GM18507 (cell line): ENCODE data around the gene HK2.
"Not testable (repeated sequence)": the region's sequence is repeated elsewhere in the genome, so short reads cannot be mapped to it uniquely, and the experiment has no call there.

ENCODE experiments used
- DNase-seq: peaks from one replicate; pipeline ENCODE4 v3.0.0; 2011; ENCODE audit warnings: low read depth; ENCODE audit not compliant: insufficient read length; ENCODE audit errors: extremely low spot score
- FAIRE-seq: peaks from 2 replicates; lab custom pipeline; 2011; peaks lifted over from hg19 to GRCh38; lab: Jason Lieb, UNC

Gene HK2

GRCh38 chr2:74855114-74855707 lies 21.3 kb downstream of the HK2 start:
- not testable (repeated sequence) for FAIRE-seq, DNase-seq

GRCh38 chr2:74856004-74856578 lies 22.2 kb downstream of the HK2 start:
- FAIRE-seq (no peak), DNase-seq (no peak)

GRCh38 chr2:74856599-74856998 lies 22.7 kb downstream of the HK2 start:
- FAIRE-seq (no peak), DNase-seq (no peak)

- DNase-seq (no peak), FAIRE-seq (no peak)
Observed at GRCh38 chr2:74857215-74857614, 23.3 kb downstream of the HK2 start.

GRCh38 chr2:74857725-74858124 lies 23.8 kb downstream of the HK2 start:
- DNase-seq (no peak), FAIRE-seq (no peak)

- FAIRE-seq (no peak), DNase-seq (no peak)
Observed at GRCh38 chr2:74858281-74858680, 24.4 kb downstream of the HK2 start.

- DNase-seq (no peak), FAIRE-seq (no peak)
Observed at GRCh38 chr2:74860079-74860478, 26.2 kb downstream of the HK2 start.

GRCh38 chr2:74860521-74860920 lies 26.6 kb downstream of the HK2 start:
- FAIRE-seq = no peak
- no peak for DNase-seq

GRCh38 chr2:74861531-74861930 lies 27.6 kb downstream of the HK2 start:
- FAIRE-seq (no peak), DNase-seq (no peak)

GRCh38 chr2:74862020-74862964 lies 28.4 kb downstream of the HK2 start:
- DNase-seq (no peak), FAIRE-seq (no peak)

GRCh38 chr2:74863802-74864248 lies 29.9 kb downstream of the HK2 start:
- no peak for FAIRE-seq
- DNase-seq = no peak

GRCh38 chr2:74864728-74865722 lies 31.1 kb downstream of the HK2 start:
- no peak for FAIRE-seq
- DNase-seq = no peak

- FAIRE-seq (no peak), DNase-seq (no peak)
Observed at GRCh38 chr2:74865770-74866674, 32.1 kb downstream of the HK2 start.

GRCh38 chr2:74867841-74868658 lies 34.1 kb downstream of the HK2 start:
- DNase-seq (no peak), FAIRE-seq (no peak)

- DNase-seq = no peak
- no peak for FAIRE-seq
Observed at GRCh38 chr2:74869517-74869916, 35.6 kb downstream of the HK2 start.

- DNase-seq = no peak
- no peak for FAIRE-seq
Observed at GRCh38 chr2:74870951-74871350, 37.0 kb downstream of the HK2 start.

- DNase-seq (no peak), FAIRE-seq (no peak)
Observed at GRCh38 chr2:74871414-74871813, 37.5 kb downstream of the HK2 start.

GRCh38 chr2:74872389-74872836 lies 38.5 kb downstream of the HK2 start:
- FAIRE-seq (no peak), DNase-seq (no peak)
